OCI-LY7 (cell line): ENCODE data around the gene BST1. TPM values are rescaled to one million over a fixed set of nuclear protein-coding genes. Genes with fewer than 3 reads are reported as not detected.

Source experiments
- BruUV-seq: library from RNA; stranded (reverse); fragments of 400-500 nt; replicated peaks from 2 replicates; lab custom pipeline; 2021; lab: Mats Ljungman, UMichigan
- CTCF ChIA-PET: fragments of 300-600 bp; sonication (Branson Sonifier 250); formaldehyde crosslinking; loops from one replicate; lab custom pipeline; 2022; ENCODE audit warnings: antibody characterized with exemption; ENCODE audit not compliant: unreplicated experiment; lab: Charles Lee
- POLR2A ChIA-PET: fragments of 300-600 bp; sonication (Branson Sonifier 250); formaldehyde crosslinking; loops from one replicate; lab custom pipeline; 2022; ENCODE audit warnings: antibody characterized with exemption; lab: Charles Lee
- DNase-seq: peaks from one replicate; pipeline ENCODE4 v3.0.0-alpha.2; 2015; ENCODE audit warnings: low spot score
- H2AFZ ChIP-seq: fragments of 200-600 bp; sonication (generic), shearing (Covaris generic); 2 replicates; pipeline ENCODE4 v1.6.1; 2014; ENCODE audit warnings: mild to moderate bottlenecking, antibody characterized with exemption, low read length, moderate library complexity
- H3K27ac ChIP-seq: fragments of 200-600 bp; sonication (generic); 2 replicates; pipeline ENCODE4 v1.5.1; 2014; ENCODE audit warnings: mixed run types, low read depth, mild to moderate bottlenecking, moderate library complexity, low read length, inconsistent platforms; ENCODE audit not compliant: poor library complexity, severe bottlenecking
- H3K36me3 ChIP-seq: fragments of 200-600 bp; sonication (generic); 2 replicates; pipeline ENCODE4 v1.6.1; 2014; ENCODE audit warnings: mild to moderate bottlenecking, antibody characterized with exemption, low read length, moderate library complexity, mixed read lengths; ENCODE audit not compliant: insufficient read depth
- H3K4me1 ChIP-seq: fragments of 200-600 bp; sonication (generic); 2 replicates; pipeline ENCODE4 v1.5.1; 2014; ENCODE audit warnings: mild to moderate bottlenecking, low read length; ENCODE audit not compliant: insufficient read depth, poor library complexity, severe bottlenecking
- H3K4me2 ChIP-seq: fragments of 200-600 bp; sonication (generic); 2 replicates; pipeline ENCODE4 v1.6.1; 2014; ENCODE audit warnings: mild to moderate bottlenecking, low read length
- H3K4me3 ChIP-seq: fragments of 200-600 bp; sonication (generic); 2 replicates; pipeline ENCODE4 v1.5.1; 2014; ENCODE audit warnings: mild to moderate bottlenecking, low read depth, low read length; ENCODE audit not compliant: poor library complexity, severe bottlenecking
- H3K79me2 ChIP-seq: fragments of 200-600 bp; sonication (generic); 2 replicates; pipeline ENCODE4 v1.6.1; 2016; ENCODE audit warnings: low read depth, mild to moderate bottlenecking, low read length, moderate library complexity, mixed read lengths; ENCODE audit not compliant: insufficient read depth
- H3K9me2 ChIP-seq: fragments of 200-600 bp; sonication (generic); 2 replicates; pipeline ENCODE4 v1.6.1; 2016; ENCODE audit warnings: mild to moderate bottlenecking, low read length, mixed read lengths; ENCODE audit not compliant: insufficient read depth
- H3K9me3 ChIP-seq: fragments of 200-600 bp; sonication (generic); 2 replicates; pipeline ENCODE4 v1.6.1; 2014; ENCODE audit warnings: mild to moderate bottlenecking, mixed run types, low read length, mixed read lengths
- H4K20me1 ChIP-seq: fragments of 200-600 bp; sonication (generic); 2 replicates; pipeline ENCODE4 v1.6.1; 2014; ENCODE audit warnings: mild to moderate bottlenecking, antibody characterized with exemption, low read length, moderate library complexity, mixed read lengths; ENCODE audit not compliant: insufficient read depth
- CTCF ChIP-seq: fragments of 200-600 bp; sonication (generic); conservative IDR thresholded peaks from 2 replicates; pipeline ENCODE4 v1.5.1; 2014; ENCODE audit warnings: mild to moderate bottlenecking, antibody characterized with exemption, low read length, moderate library complexity, mixed read lengths
- EZH2phosphoT487 ChIP-seq: fragments of 200-600 bp; sonication (generic); IDR thresholded peaks from 2 replicates; pipeline ENCODE4 v1.6.1; 2018; ENCODE audit warnings: low read depth, borderline replicate concordance, mild to moderate bottlenecking, mixed run types, antibody characterized with exemption, low read length, moderate library complexity, mixed read lengths
- intact Hi-C: fragments of 100-400 bp; cut with micrococcal nuclease; formaldehyde crosslinking; loops from one replicate; pipeline ENCODE4 v1.10.0; 2022; ENCODE audit not compliant: unreplicated experiment
- total RNA-seq, 2 experiments: library from RNA; depleted of rRNA in 1 of 2; stranded (reverse); fragments of >200 nt in 1 of 2; shearing (Covaris generic) in 1 of 2; gene quantifications; 2 replicates each; pipeline ENCODE4 v1.2.3, GENCODE V29; 2014 to 2022

The BST1 gene
- total RNA-seq, 2 experiments from 2014 or later = 0.21 to 0.50 TPM

- H2AFZ ChIP-seq = peak overlapping the region; percentile 70
- peak overlapping the region; percentile 92 for H3K4me3 ChIP-seq
- intact Hi-C loops = loop anchor here (2.0 to 10.0 kb wide), 5 partner anchors 77 to 651 kb away; partner anchors contain the start of genes CPEB2 and TAPT1
- peaks cover 53% of the 10 kb centered on the region for H3K4me1 ChIP-seq
- no peaks in the 10 kb centered on the region for H3K9me3 ChIP-seq
- BruUV-seq = TSS peak; percentile 56
- DNase-seq = peak; percentile 64
- POLR2A ChIA-PET = interaction anchor here (0.5 to 7.1 kb wide), 14 partner anchors 11 to 457 kb away, joined by 3 to 67 read pairs (median 4); partner anchors contain the start of gene FAM200B
- peak overlapping the region; percentile 100 for H3K4me2 ChIP-seq
- TF ChIP-seq EZH2phosphoT487 = no peak
- TF ChIP-seq CTCF = no peak
- peaks cover 8% of the 10 kb centered on the region; the same call in 1 of the 2 replicates for H3K36me3 ChIP-seq
- no peaks in the 10 kb centered on the region for H3K9me2 ChIP-seq
- peaks cover 56% of the 10 kb centered on the region for H3K79me2 ChIP-seq
- no peaks in the 10 kb centered on the region; the same call in 1 of the 2 replicates for H4K20me1 ChIP-seq
- peak overlapping the region; percentile 68 for H3K27ac ChIP-seq
- CTCF ChIA-PET = interaction anchor here (0.9 kb wide), 1 partner anchor 184 kb away, joined by 5 read pairs; the partner anchor contains the start of gene CC2D2A
Observed at GRCh38 chr4:15653864-15654592, 48.8 kb upstream of the BST1 start.

- Histone ChIP-seq H3K4me1 (peaks cover 52% of the 10 kb centered on the region), H3K27ac (peak overlapping the region; percentile 68), H3K79me2 (peaks cover 49% of the 10 kb centered on the region), H3K9me2 (no peaks in the 10 kb centered on the region), H2AFZ (peak overlapping the region; percentile 70), H3K9me3 (no peaks in the 10 kb centered on the region), H4K20me1 (no peaks in the 10 kb centered on the region; the same call in 1 of the 2 replicates), H3K36me3 (peaks cover 14% of the 10 kb centered on the region; the same call in 1 of the 2 replicates), H3K4me2 (peak overlapping the region; percentile 100), H3K4me3 (peak overlapping the region; percentile 92)
- intact Hi-C loops = loop anchor here (1.0 to 10.0 kb wide), 6 partner anchors 27 to 652 kb away; partner anchors contain the start of genes CPEB2, FAM200B and TAPT1
- DNase-seq = peak; percentile 62
- no TSS peak for BruUV-seq
- CTCF ChIA-PET = no interaction called here
- POLR2A ChIA-PET = interaction anchor here (0.9 to 7.1 kb wide), 11 partner anchors 11 to 457 kb away, joined by 3 to 67 read pairs (median 4); partner anchors contain the start of gene FAM200B
- TF ChIP-seq EZH2phosphoT487 (no peak), CTCF (0 out of 2 replicates have a peak, but pooled peaks have one; percentile 12)
Observed at GRCh38 chr4:15654593-15655222, 48.2 kb upstream of the BST1 start.
